ENCODE results near the gene PPARG.

- no peak for TF ChIP-seq USF2 (IDR thresholded peaks at IDR 0.05)
- TF ChIP-seq POLR2A (IDR thresholded peaks at IDR 0.05; ENCODE audit: low read length) = no peak
- TF ChIP-seq CHD2 (IDR thresholded peaks at IDR 0.05; ENCODE audit: low read length, partially characterized antibody) = no peak
- TF ChIP-seq ZFP36 (IDR thresholded peaks at IDR 0.05; ENCODE audit: borderline replicate concordance, partially characterized antibody) = no peak
- no peak for TF ChIP-seq CTCF (IDR thresholded peaks at IDR 0.05)
- TF ChIP-seq POLR2AphosphoS2 (conservative IDR thresholded peaks at IDR 0.05; ENCODE audit: low read length) = no peak
- TF ChIP-seq NPAS2 (CRISPR knock-in tag; IDR thresholded peaks at IDR 0.05; ENCODE audit: borderline replicate concordance) = no peak
- TF ChIP-seq BHLHE40 (IDR thresholded peaks at IDR 0.05; ENCODE audit: low read depth, low read length) = no peak
- no peak for TF ChIP-seq JUNB (IDR thresholded peaks at IDR 0.05)
- no peak for TF ChIP-seq HEYL (CRISPR knock-in tag; IDR thresholded peaks at IDR 0.05)
- no peak for TF ChIP-seq RAD21 (conservative IDR thresholded peaks at IDR 0.05 in 1 of 2, IDR thresholded peaks at IDR 0.05 in 1 of 2)
- TF ChIP-seq REST (IDR thresholded peaks at IDR 0.05) = no peak
These were observed 149.0 kb downstream of the PPARG start for GRCh38 chr3:12437861-12438260.
